Spleen (tissue), 7 donors: ENCODE data around the gene HOXD13.

ENCODE experiments used
- CTCF ChIP-seq, 11 experiments: fragments of 200-600 bp in 7 of 11; fragments of 450-650 bp in 4 of 11; sonication (generic) in 4 of 11; IDR thresholded peaks in 8 of 11; conservative IDR thresholded peaks in 3 of 11; 1 replicate in 7 of 11; 2 replicates in 4 of 11; pipeline versions ENCODE4 v1.4.0 to v1.8.0; 2016 to 2021; ENCODE audit warnings: antibody characterized with exemption in 11 of 11, inconsistent platforms in 4 of 11, mild to moderate bottlenecking in 1 of 11
- POLR2A ChIP-seq, 3 donors: fragments of 450-650 bp; IDR thresholded peaks; one replicate each; pipeline ENCODE4 v1.5.1; 2017; ENCODE audit warnings: antibody characterized with exemption in 3 of 3, mild to moderate bottlenecking in 1 of 3
- POLR2AphosphoS5 ChIP-seq, 3 donors: sonication (generic); formaldehyde crosslinking; IDR thresholded peaks; one replicate each; pipeline ENCODE4 v1.5.1; 2017; ENCODE audit warnings: antibody characterized with exemption in 3 of 3
- donor health status: DM: no; HTN: no; CAD: no; lungs with moderate emphysema.
- donor health status: DM: no; HTN: no; CAD: no.
- donor health status: DM: no; HTN: no; CAD: no.

GRCh38 chr2:176117823-176118371, 25.4 kb downstream of the HOXD13 start:
- no peak for TF ChIP-seq CTCF (IDR thresholded peaks at IDR 0.05 in 8 of 11, conservative IDR thresholded peaks at IDR 0.05 in 3 of 11)
- no peak for TF ChIP-seq POLR2AphosphoS5 (IDR thresholded peaks at IDR 0.05)
- TF ChIP-seq POLR2A (IDR thresholded peaks at IDR 0.05) = no peak
